Keratinocyte (primary cell): ENCODE results near the gene ANKS1A. TPM values are rescaled to one million over a fixed set of nuclear protein-coding genes. Genes with fewer than 3 reads are reported as not detected.

Experiments used
- DNase-seq: peaks from one replicate; pipeline ENCODE4 v3.0.0-alpha.2; 2011; ENCODE audit warnings: low read depth, missing footprints, low spot score
- FAIRE-seq: peaks from 2 replicates; lab custom pipeline; 2011; peaks lifted over from hg19 to GRCh38; lab: Jason Lieb, UNC
- H2AFZ ChIP-seq: 2 replicates; pipeline ENCODE4 v1.6.0; 2012; ENCODE audit warnings: low read length, control low read depth, inconsistent platforms; ENCODE audit not compliant: control insufficient read depth
- H3K27ac ChIP-seq: 2 replicates; pipeline ENCODE4 v1.5.1; 2011; ENCODE audit warnings: low read length; ENCODE audit not compliant: control insufficient read depth, insufficient read depth
- H3K27me3 ChIP-seq: 3 replicates; pipeline ENCODE4 v1.6.0; 2011; ENCODE audit warnings: low read length; ENCODE audit not compliant: control insufficient read depth, insufficient read depth; ENCODE audit errors: extremely low read depth
- H3K36me3 ChIP-seq, 2 experiments: 2 replicates in 1 of 2; 3 replicates in 1 of 2; pipeline ENCODE4 v1.5.1; 2011; ENCODE audit warnings: low read length in 2 of 2, mild to moderate bottlenecking in 1 of 2; ENCODE audit not compliant: control insufficient read depth in 2 of 2, insufficient read depth in 2 of 2; ENCODE audit errors: extremely low read depth in 1 of 2
- H3K4me1 ChIP-seq: 3 replicates; pipeline ENCODE4 v1.5.1; 2011; ENCODE audit warnings: low read length; ENCODE audit not compliant: control insufficient read depth, insufficient read depth; ENCODE audit errors: extremely low read depth
- H3K4me2 ChIP-seq: 3 replicates; pipeline ENCODE4 v1.6.0; 2011; ENCODE audit warnings: low read depth, low read length; ENCODE audit not compliant: control insufficient read depth, insufficient read depth; ENCODE audit errors: extremely low read depth
- H3K4me3 ChIP-seq, 3 experiments: fragments of 200-600 bp in 1 of 3; sonication (generic) in 1 of 3; 2 replicates in 2 of 3; 3 replicates in 1 of 3; pipeline ENCODE4 v1.5.1; 2011 to 2016; ENCODE audit warnings: low read length in 3 of 3, mild to moderate bottlenecking in 3 of 3, control low read depth in 2 of 3, inconsistent platforms in 1 of 3, low read depth in 1 of 3, mixed read lengths in 1 of 3, mixed run types in 1 of 3, moderate library complexity in 1 of 3; ENCODE audit not compliant: control insufficient read depth in 2 of 3, insufficient read depth in 2 of 3; ENCODE audit errors: extremely low read depth in 1 of 3
- H3K79me2 ChIP-seq: 2 replicates; pipeline ENCODE4 v1.6.0; 2012; ENCODE audit warnings: low read length; ENCODE audit not compliant: control insufficient read depth, insufficient read depth
- H3K9ac ChIP-seq: 3 replicates; pipeline ENCODE4 v1.6.0; 2011; ENCODE audit warnings: low read length; ENCODE audit not compliant: control insufficient read depth, insufficient read depth; ENCODE audit errors: extremely low read depth
- H3K9me1 ChIP-seq: 3 replicates; pipeline ENCODE4 v1.6.0; 2011; ENCODE audit warnings: low read length; ENCODE audit not compliant: control insufficient read depth, insufficient read depth; ENCODE audit errors: extremely low read depth
- H3K9me3 ChIP-seq: 2 replicates; pipeline ENCODE4 v1.5.1; 2012; ENCODE audit warnings: low read depth, low read length; ENCODE audit not compliant: control insufficient read depth
- H4K20me1 ChIP-seq: 3 replicates; pipeline ENCODE4 v1.6.0; 2011; ENCODE audit warnings: low read length; ENCODE audit not compliant: control insufficient read depth, insufficient read depth; ENCODE audit errors: extremely low read depth
- EZH2 ChIP-seq: IDR thresholded peaks from one replicate; pipeline ENCODE4 v1.6.1; 2012; ENCODE audit warnings: inconsistent platforms, mild to moderate bottlenecking, low read length, moderate library complexity
- dilution Hi-C: fragments of 300-500 bp; cut with MboI; formaldehyde crosslinking; loops from one replicate; pipeline ENCODE4 v1.7.0; 2020; ENCODE audit warnings: low sequenced_read_pairs; ENCODE audit not compliant: extremely low pct_ligation_motif_present
- polyA plus RNA-seq, 5 experiments: library from polyadenylated mRNA; depleted of rRNA in 3 of 5; stranded (reverse) in 3 of 5; stranded (forward) in 1 of 5; unstranded in 1 of 5; fragments of >200 nt; gene quantifications; 1 replicate in 1 of 5; 2 replicates in 3 of 5; 3 replicates in 1 of 5; pipeline versions ENCODE4 v1.2.1 to v1.2.3, GENCODE V29; 2011 to 2012; ENCODE audit warnings: missing spikeins in 2 of 5, low read depth in 1 of 5, low replicate concordance in 1 of 5
- TF ChIP-seq, protein P1 (sequence below), 3 experiments: IDR thresholded peaks in 1 of 3; conservative IDR thresholded peaks in 1 of 3; optimal IDR thresholded peaks in 1 of 3; 2 replicates in 2 of 3; 3 replicates in 1 of 3; pipeline versions ENCODE3 to v1.5.1; 2011; ENCODE audit warnings: low read length in 3 of 3, mild to moderate bottlenecking in 3 of 3, moderate library complexity in 2 of 3, control low read depth in 1 of 3, inconsistent platforms in 1 of 3; ENCODE audit not compliant: insufficient read depth in 2 of 3; ENCODE audit errors: extremely low read depth in 1 of 3

The ANKS1A gene
- polyA plus RNA-seq, 1 donor (not counting 4 experiments of a cell fraction or from before 2014, with no cell fraction given) = 8.6 TPM

- Histone ChIP-seq H3K36me3 (peaks cover 0 to 1% of the 10 kb centered on the region in 2 experiments), H3K9ac (no peak overlapping the region), H3K9me3 (no peaks in the 10 kb centered on the region), H3K4me1 (no peaks in the 10 kb centered on the region), H3K4me2 (no peak overlapping the region), H3K9me1 (no peaks in the 10 kb centered on the region), H3K79me2 (no peaks in the 10 kb centered on the region), H3K27ac (no peak overlapping the region), H4K20me1 (no peaks in the 10 kb centered on the region), H2AFZ (no peak overlapping the region), H3K27me3 (no peaks in the 10 kb centered on the region), H3K4me3 (no peak overlapping the region)
- TF ChIP-seq, protein P1, sequence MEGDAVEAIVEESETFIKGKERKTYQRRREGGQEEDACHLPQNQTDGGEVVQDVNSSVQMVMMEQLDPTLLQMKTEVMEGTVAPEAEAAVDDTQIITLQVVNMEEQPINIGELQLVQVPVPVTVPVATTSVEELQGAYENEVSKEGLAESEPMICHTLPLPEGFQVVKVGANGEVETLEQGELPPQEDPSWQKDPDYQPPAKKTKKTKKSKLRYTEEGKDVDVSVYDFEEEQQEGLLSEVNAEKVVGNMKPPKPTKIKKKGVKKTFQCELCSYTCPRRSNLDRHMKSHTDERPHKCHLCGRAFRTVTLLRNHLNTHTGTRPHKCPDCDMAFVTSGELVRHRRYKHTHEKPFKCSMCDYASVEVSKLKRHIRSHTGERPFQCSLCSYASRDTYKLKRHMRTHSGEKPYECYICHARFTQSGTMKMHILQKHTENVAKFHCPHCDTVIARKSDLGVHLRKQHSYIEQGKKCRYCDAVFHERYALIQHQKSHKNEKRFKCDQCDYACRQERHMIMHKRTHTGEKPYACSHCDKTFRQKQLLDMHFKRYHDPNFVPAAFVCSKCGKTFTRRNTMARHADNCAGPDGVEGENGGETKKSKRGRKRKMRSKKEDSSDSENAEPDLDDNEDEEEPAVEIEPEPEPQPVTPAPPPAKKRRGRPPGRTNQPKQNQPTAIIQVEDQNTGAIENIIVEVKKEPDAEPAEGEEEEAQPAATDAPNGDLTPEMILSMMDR (optimal IDR thresholded peaks at IDR 0.05 in 1 of 3, IDR thresholded peaks at IDR 0.05 in 1 of 3, conservative IDR thresholded peaks at IDR 0.05 in 1 of 3; ENCODE audit: extremely low read depth in 1 of 3, insufficient read depth in 2 of 3, low read length in 3 of 3) = no peak
- no peak for TF ChIP-seq EZH2
- dilution Hi-C loops = no loop called here
- no peak for DNase-seq
- FAIRE-seq = no peak
These were observed 119.8 kb downstream of the ANKS1A start for GRCh38 chr6:35008858-35009257.

DNA sequence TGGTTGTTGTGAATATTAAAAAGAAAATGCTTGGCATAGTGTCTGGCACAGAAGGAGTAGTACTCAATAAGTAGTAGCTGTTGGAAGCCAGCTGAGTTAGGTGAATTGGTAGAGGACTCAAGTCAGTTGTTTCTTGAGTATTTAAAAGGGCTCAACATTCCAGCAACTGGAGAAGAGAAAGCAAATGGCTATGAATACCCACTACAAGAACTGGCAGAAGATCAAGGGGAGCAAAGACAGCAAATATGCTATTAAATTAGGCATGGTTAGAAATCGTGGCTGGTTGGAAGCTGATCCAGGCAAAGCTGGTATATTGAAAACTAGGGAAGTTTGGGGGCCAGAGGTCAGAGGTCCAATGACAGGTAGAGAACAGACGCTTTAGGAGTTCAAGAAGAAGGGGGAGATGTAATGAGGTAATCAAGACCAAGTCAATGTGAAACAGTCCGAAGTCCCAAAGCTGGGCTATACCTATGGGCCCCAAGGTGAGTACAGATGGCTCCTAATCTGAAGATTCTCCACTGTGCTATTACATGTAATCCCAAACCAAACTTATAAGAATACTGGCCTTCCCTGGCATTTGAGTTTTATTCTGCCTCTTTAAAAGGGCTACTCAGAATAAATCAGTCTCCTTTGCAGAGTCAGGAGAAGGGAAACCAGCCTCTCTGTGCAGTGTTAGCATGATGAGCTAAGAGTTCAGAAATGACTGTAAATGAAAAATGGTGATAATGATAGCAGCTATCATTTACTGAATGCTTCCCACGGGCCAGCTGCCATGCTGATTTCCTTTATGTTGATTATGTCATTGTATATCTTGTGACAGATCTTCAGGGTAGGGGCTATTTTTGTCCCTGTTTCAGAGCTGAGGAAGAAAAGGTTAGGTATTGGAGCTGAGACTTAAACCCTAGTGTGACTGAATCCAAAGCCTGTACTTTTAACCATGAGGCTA is 122.3 kb downstream of the ANKS1A start:
- Histone ChIP-seq H2AFZ (no peak overlapping the region), H3K4me1 (no peaks in the 10 kb centered on the region), H4K20me1 (no peaks in the 10 kb centered on the region), H3K4me3 (no peak overlapping the region), H3K27me3 (no peaks in the 10 kb centered on the region), H3K9me1 (no peaks in the 10 kb centered on the region), H3K9me3 (no peaks in the 10 kb centered on the region), H3K9ac (no peak overlapping the region), H3K79me2 (no peaks in the 10 kb centered on the region), H3K36me3 (peaks cover 0 to 1% of the 10 kb centered on the region in 2 experiments), H3K4me2 (no peak overlapping the region), H3K27ac (no peak overlapping the region)
- TF ChIP-seq, protein P1 (optimal IDR thresholded peaks at IDR 0.05 in 1 of 3, IDR thresholded peaks at IDR 0.05 in 1 of 3, conservative IDR thresholded peaks at IDR 0.05 in 1 of 3; ENCODE audit: extremely low read depth in 1 of 3, insufficient read depth in 2 of 3, low read length in 3 of 3) = no peak
- no peak for TF ChIP-seq EZH2
- FAIRE-seq (no peak), DNase-seq (no peak)
- dilution Hi-C loops = no loop called here
